Fibroblast of pulmonary artery (primary cell): Measurements from ENCODE around the gene ARFGAP3.

Experiments used
- DNase-seq: peaks from one replicate; pipeline ENCODE4 v3.0.0-alpha.2; 2010; ENCODE audit warnings: low read depth
- H3K4me3 ChIP-seq: replicated peaks from 2 replicates; pipeline ENCODE4 v1.5.1; 2011; ENCODE audit warnings: low read depth, mild to moderate bottlenecking, control low read depth, low read length, moderate library complexity
- CTCF ChIP-seq: IDR thresholded peaks from 2 replicates; pipeline ENCODE4 v1.5.1; 2011; ENCODE audit warnings: mild to moderate bottlenecking, control low read depth, low read length, inconsistent platforms; ENCODE audit errors: missing control alignments

The ARFGAP3 gene

GRCh38 chr22:42897960-42898359, 40.9 kb upstream of the ARFGAP3 start:
- no peak for TF ChIP-seq CTCF
- DNase-seq = no peak
- no peak overlapping the region for H3K4me3 ChIP-seq

- no peak for TF ChIP-seq CTCF
- no peak for DNase-seq
- H3K4me3 ChIP-seq = no peak overlapping the region
Measured at GRCh38 chr22:42895541-42895981, 38.5 kb upstream of the ARFGAP3 start.

- no peak for DNase-seq
- TF ChIP-seq CTCF = no peak
- no peak overlapping the region for H3K4me3 ChIP-seq
Measured at GRCh38 chr22:42895087-42895486, 38.0 kb upstream of the ARFGAP3 start.

GRCh38 chr22:42893371-42894150, 36.5 kb upstream of the ARFGAP3 start:
- DNase-seq = no peak
- no peak for TF ChIP-seq CTCF
- no peak overlapping the region for H3K4me3 ChIP-seq

GRCh38 chr22:42892571-42893316, 35.7 kb upstream of the ARFGAP3 start:
- DNase-seq = no peak
- no peak overlapping the region for H3K4me3 ChIP-seq
- TF ChIP-seq CTCF = no peak

- TF ChIP-seq CTCF = no peak
- H3K4me3 ChIP-seq = no peak overlapping the region
- no peak for DNase-seq
Measured at GRCh38 chr22:42892156-42892555, 35.1 kb upstream of the ARFGAP3 start.
